ENCODE measurements around the gene FGF18.
"Not testable (repeated sequence)": the region's sequence is repeated elsewhere in the genome, so short reads cannot be mapped to it uniquely, and the experiment has no call there.

The FGF18 gene

DNA sequence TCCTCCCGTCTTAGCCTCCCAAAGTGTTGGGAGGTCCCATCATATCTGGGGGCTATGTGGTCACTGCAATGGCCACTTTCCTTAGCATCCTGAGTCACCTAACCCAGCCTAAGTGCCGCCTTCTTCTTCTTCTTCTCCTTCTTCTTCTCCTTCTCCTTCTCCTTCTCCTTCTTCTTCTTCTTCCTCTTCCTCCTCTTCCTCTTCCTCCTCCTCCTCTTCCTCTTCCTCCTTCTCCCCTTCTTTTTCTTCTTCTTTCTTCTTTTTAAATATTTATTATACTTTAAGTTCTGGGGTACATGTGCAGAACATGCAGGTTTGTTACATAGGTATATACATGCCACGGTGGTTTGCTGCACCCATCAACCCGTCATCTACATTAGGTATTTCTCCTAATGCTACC lies 78.0 kb downstream of the FGF18 start:
- not testable (repeated sequence) for DNase-seq (ENCODE audit: low read depth in 2 of 2)

DNA sequence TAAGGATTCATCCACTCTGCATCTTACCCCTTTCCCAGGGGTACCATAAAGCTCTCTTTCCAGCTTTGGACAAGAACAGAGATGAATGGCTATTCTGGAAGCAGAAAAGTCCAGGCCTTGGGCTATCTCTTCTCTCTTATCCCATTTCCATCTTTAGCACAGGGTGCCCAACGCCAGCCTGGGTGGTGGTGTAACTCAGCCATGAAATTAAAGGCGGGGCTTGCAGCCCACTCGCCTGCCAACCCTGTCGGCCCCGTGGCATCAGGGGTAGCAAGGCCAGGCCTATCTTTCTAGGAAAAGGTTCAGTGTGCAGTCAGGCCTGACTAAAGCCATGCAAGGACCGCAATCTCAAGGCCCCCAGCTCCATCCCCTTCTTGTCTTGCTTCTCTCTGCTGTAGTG lies 78.7 kb downstream of the FGF18 start:
- DNase-seq (ENCODE audit: low read depth in 2 of 2), result no peak

DNA sequence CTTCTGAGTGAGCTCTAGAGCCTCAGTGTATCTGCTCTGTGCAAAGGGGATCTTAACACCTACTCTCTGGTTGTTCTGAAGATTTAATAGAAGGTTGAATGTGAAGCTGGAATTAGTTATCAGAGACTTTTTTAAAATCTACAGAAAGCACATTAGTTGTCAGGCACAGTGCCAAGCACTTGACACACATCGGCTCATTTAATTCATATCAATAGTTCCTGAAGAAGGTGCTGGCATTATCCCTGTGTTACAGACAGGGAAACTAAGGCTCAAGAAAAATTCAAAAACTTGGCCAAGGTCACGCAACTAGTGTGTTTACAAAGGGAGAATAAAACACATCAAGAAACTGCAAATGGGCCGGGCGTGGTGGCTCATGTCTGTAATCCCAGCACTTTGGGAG lies 80.2 kb downstream of the FGF18 start:
- DNase-seq (ENCODE audit: low read depth in 2 of 2), result no peak

DNA sequence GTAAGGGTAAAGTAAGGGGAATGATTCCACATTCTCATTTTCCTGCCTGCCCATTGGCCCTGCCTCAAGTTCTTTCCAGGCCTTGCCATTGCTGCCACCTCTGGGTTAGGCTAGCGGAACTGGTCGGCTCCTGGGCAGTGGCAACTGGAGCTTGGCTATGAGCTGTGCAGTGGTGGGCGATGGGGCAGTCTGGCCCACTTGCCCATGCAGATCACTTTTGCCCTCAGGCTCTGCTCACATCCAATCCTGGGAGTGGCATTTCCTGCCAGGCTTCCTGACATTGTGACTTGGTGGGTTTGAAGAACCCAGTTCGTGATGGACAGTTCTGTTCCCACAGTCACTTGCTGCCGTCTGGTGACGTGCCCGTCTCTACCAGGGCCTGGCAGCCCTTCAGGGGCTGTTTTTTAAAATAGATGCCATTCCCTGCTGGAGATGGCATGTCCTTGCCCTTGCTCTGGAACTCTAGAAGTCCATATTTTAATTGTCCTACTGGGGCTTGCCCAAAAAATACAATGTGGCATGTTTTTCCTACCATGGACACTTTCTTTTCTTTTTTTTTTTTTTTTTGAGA lies 86.1 kb downstream of the FGF18 start:
- DNase-seq (ENCODE audit: low read depth in 2 of 2), result no peak

DNA sequence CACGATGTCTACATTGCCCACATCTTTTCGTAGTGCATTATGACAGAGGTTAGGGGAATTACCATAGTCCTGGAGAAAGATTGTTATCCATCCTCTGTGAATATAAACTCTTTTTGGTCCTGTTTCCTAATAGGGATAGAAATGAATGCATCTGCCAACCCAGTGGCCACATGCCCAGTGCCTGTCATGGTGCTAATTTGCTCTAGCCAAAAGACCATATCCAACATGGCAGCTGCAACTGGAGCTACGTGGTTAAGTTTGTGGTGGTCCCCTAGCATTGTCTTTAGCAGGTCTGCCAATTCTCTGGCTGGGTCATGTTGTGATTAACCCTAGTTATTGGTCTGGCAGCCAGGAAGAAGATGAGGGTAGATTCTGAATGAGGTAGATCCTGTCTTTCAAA lies 87.5 kb downstream of the FGF18 start:
- DNase-seq (ENCODE audit: low read depth in 2 of 2), result no peak

Data from stimulated activated CD4-positive, alpha-beta T cell treated with anti-CD3 and anti-CD28 coated beads, Interleukin-1b, Interleukin-23, amount 100 ng/mL, for 4 hours (primary cell).